SU-DHL-6 (cell line): ENCODE data around the gene NUMA1.

Experiments
- H2AFZ ChIP-seq: fragments of 200-600 bp; sonication (generic); 2 replicates; pipeline ENCODE4 v1.6.1; 2014; ENCODE audit warnings: low read depth, mild to moderate bottlenecking, moderate library complexity, mixed read lengths, antibody characterized with exemption, low read length; ENCODE audit not compliant: severe bottlenecking
- H3F3A ChIP-seq: fragments of 200-600 bp; shearing (Covaris generic); 2 replicates; pipeline ENCODE4 v1.6.0; 2016; ENCODE audit warnings: antibody characterized with exemption, mild to moderate bottlenecking; ENCODE audit not compliant: insufficient read depth
- H3K27ac ChIP-seq: fragments of 200-600 bp; sonication (generic); 2 replicates; pipeline ENCODE4 v1.5.1; 2016; ENCODE audit warnings: low read depth, mild to moderate bottlenecking, low read length, moderate library complexity, mixed read lengths
- H3K27me3 ChIP-seq: fragments of 200-600 bp; sonication (generic), shearing (Covaris generic); 2 replicates; pipeline ENCODE4 v1.6.0; 2014; ENCODE audit warnings: mild to moderate bottlenecking, low read length
- H3K36me3 ChIP-seq: fragments of 200-600 bp; sonication (generic); 2 replicates; pipeline ENCODE4 v1.6.1; 2014; ENCODE audit warnings: mild to moderate bottlenecking, low read length, mixed read lengths
- H3K4me2 ChIP-seq: fragments of 300-600, 200-600 bp; shearing (Covaris generic), sonication (generic); 2 replicates; pipeline ENCODE4 v1.6.0; 2014; ENCODE audit warnings: low read length, low read depth, mild to moderate bottlenecking; ENCODE audit not compliant: poor library complexity, severe bottlenecking
- H3K4me3 ChIP-seq: fragments of 200-600 bp; sonication (generic); 2 replicates; pipeline ENCODE4 v1.5.1; 2014; ENCODE audit warnings: antibody characterized with exemption, low read length, mild to moderate bottlenecking, mixed read lengths; ENCODE audit not compliant: insufficient read depth, poor library complexity, severe bottlenecking
- H3K79me2 ChIP-seq: fragments of 200-600 bp; sonication (generic); 2 replicates; pipeline ENCODE4 v1.6.1; 2014; ENCODE audit warnings: mild to moderate bottlenecking, low read length, moderate library complexity; ENCODE audit not compliant: insufficient read depth
- H3K9ac ChIP-seq: fragments of 200-600 bp; sonication (generic); 2 replicates; pipeline ENCODE4 v1.7.0; 2014; ENCODE audit warnings: mild to moderate bottlenecking, low read length
- H3K9me2 ChIP-seq: fragments of 200-600 bp; sonication (generic); replicated peaks from 2 replicates; pipeline ENCODE4 v1.6.1; 2014; ENCODE audit warnings: low read length; ENCODE audit not compliant: insufficient read depth
- H3K9me3 ChIP-seq: fragments of 200-600 bp; sonication (generic); 2 replicates; pipeline ENCODE4 v1.6.1; 2014; ENCODE audit warnings: low read length, mixed read lengths; ENCODE audit not compliant: insufficient read depth
- H4K20me1 ChIP-seq: fragments of 200-600 bp; sonication (generic); 2 replicates; pipeline ENCODE4 v1.6.1; 2014; ENCODE audit warnings: low read depth, mild to moderate bottlenecking, antibody characterized with exemption, low read length, moderate library complexity, mixed read lengths
- EZH2phosphoT487 ChIP-seq: fragments of 200-600 bp; sonication (generic), shearing (Covaris generic); conservative IDR thresholded peaks from 2 replicates; pipeline ENCODE4 v1.6.1; 2018; ENCODE audit warnings: mild to moderate bottlenecking, antibody characterized with exemption, low read length, moderate library complexity, mixed read lengths
- TF ChIP-seq, protein P1 (sequence below): fragments of 200-600 bp; sonication (generic); IDR thresholded peaks from one replicate; pipeline ENCODE4 v1.5.1; 2017; ENCODE audit warnings: antibody characterized with exemption, mild to moderate bottlenecking, low read length, moderate library complexity; ENCODE audit not compliant: insufficient read depth, poor library complexity, severe bottlenecking

NUMA1 gene

DNA sequence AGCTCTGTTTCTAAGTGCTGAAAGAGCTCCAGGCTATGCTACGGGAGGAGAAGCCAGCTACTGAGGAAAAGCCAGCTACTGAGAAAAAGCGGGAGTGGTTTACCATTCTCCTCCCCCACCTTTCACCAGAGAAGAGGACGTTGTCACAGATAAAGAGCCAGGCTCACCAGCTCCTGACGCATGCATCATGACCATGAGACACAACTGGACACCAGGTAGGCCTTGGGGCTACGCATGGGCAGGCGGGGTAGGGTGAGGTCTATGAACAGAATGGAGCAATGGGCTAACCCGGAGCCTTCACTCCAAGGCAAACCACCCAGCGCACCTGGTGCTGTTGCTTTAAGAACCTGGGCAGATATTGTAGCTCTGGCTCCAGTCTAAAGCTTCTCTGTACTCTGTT, 80.5 kb downstream of the NUMA1 start:
- no peak for TF ChIP-seq EZH2phosphoT487
- TF ChIP-seq, protein P1, sequence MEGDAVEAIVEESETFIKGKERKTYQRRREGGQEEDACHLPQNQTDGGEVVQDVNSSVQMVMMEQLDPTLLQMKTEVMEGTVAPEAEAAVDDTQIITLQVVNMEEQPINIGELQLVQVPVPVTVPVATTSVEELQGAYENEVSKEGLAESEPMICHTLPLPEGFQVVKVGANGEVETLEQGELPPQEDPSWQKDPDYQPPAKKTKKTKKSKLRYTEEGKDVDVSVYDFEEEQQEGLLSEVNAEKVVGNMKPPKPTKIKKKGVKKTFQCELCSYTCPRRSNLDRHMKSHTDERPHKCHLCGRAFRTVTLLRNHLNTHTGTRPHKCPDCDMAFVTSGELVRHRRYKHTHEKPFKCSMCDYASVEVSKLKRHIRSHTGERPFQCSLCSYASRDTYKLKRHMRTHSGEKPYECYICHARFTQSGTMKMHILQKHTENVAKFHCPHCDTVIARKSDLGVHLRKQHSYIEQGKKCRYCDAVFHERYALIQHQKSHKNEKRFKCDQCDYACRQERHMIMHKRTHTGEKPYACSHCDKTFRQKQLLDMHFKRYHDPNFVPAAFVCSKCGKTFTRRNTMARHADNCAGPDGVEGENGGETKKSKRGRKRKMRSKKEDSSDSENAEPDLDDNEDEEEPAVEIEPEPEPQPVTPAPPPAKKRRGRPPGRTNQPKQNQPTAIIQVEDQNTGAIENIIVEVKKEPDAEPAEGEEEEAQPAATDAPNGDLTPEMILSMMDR = no peak
- Histone ChIP-seq H3K4me3 (no peak overlapping the region), H3K9me2 (no peaks in the 10 kb centered on the region), H2AFZ (no peak overlapping the region), H4K20me1 (no peaks in the 10 kb centered on the region), H3K4me2 (no peak overlapping the region), H3K9ac (no peak overlapping the region), H3K27ac (no peak overlapping the region), H3K9me3 (no peaks in the 10 kb centered on the region), H3K36me3 (no peaks in the 10 kb centered on the region), H3F3A (0 out of 2 replicates have a peak, but pooled peaks cover 10% of the 10 kb centered on the region), H3K79me2 (no peaks in the 10 kb centered on the region), H3K27me3 (no peaks in the 10 kb centered on the region)

- Histone ChIP-seq H3K27ac (no peak overlapping the region; the same call in 1 of the 2 replicates), H2AFZ (no peak overlapping the region), H3K4me3 (no peak overlapping the region), H3K79me2 (no peaks in the 10 kb centered on the region), H3K9me3 (no peaks in the 10 kb centered on the region), H3K9me2 (no peaks in the 10 kb centered on the region), H4K20me1 (no peaks in the 10 kb centered on the region), H3K36me3 (no peaks in the 10 kb centered on the region), H3K9ac (no peak overlapping the region), H3K27me3 (no peaks in the 10 kb centered on the region), H3K4me2 (no peak overlapping the region), H3F3A (0 out of 2 replicates have a peak, but pooled peaks cover 10% of the 10 kb centered on the region)
- TF ChIP-seq EZH2phosphoT487 = no peak
- TF ChIP-seq, protein P1 = no peak
Observed at GRCh38 chr11:71999362-71999761, 81.0 kb downstream of the NUMA1 start.

DNA sequence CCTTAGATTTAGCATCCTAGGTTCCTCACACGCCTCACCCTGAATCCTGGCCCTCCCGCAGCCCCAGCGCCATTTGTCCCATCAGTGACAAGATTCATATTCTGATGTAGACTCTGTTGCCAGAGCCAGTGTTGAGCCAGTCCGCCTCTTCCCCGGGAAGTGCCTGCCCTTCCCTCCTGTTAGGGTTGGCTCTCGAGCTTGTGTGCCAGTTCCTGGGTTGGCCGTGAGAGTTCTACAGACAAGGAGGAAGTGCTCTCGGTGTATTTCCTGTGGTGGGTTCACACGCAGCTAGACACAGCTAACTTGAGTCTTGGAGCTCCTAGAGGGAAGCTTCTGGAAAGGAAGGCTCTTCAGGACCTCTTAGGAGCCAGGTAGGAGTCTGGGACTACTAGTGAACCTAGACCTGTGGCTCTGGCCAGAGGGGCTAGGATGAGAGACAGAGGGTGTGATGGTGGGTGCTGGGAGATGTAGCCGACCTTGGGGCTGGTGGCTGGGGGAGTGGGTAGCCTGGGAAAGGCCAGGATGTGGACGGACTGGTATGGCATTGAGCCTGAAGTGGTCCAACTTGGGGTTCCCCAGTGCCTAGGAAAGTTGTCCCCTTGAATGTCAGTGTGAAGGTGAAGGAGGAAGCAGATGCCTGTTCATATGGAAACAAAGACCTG, 81.6 kb downstream of the NUMA1 start, which contains the start of gene IL18BP:
TSS of gene IL18BP (plus strand) at position 261 of the 662 bp plus-strand sequence. CDS start 1,076 bp downstream, outside the sequence.
- Histone ChIP-seq H3F3A (0 out of 2 replicates have a peak, but pooled peaks cover 10% of the 10 kb centered on the region), H3K9me3 (no peaks in the 10 kb centered on the region), H3K27me3 (no peaks in the 10 kb centered on the region), H3K27ac (no peak within 1 kb of the TSS; the same call in 1 of the 2 replicates), H3K4me3 (no peak within 1 kb of the TSS), H3K79me2 (no peaks in the 10 kb centered on the region), H3K9me2 (no peaks in the 10 kb centered on the region), H2AFZ (no peak within 1 kb of the TSS), H3K9ac (no peak within 1 kb of the TSS), H3K36me3 (no peaks in the 10 kb centered on the region), H4K20me1 (no peaks in the 10 kb centered on the region), H3K4me2 (no peak within 1 kb of the TSS)
- TF ChIP-seq, protein P1 = no peak
- TF ChIP-seq EZH2phosphoT487 = no peak
